Fibroblast of lung (primary cell): Measurements from ENCODE around the gene PDE6G. TPM values are rescaled to one million over a fixed set of nuclear protein-coding genes. Genes with fewer than 3 reads are reported as not detected.

ENCODE experiments used
- DNase-seq, 2 donors: peaks; one replicate each; pipeline versions ENCODE4 v3.0.0 to v3.0.0-alpha.2; 2010; ENCODE audit warnings: low read depth in 2 of 2
- H2AFZ ChIP-seq: 2 replicates; pipeline ENCODE4 v1.5.1; 2012; ENCODE audit warnings: low read length, control low read depth, inconsistent platforms
- H3K27ac ChIP-seq: 2 replicates; pipeline ENCODE4 v1.5.1; 2011; ENCODE audit warnings: low read length, control low read depth; ENCODE audit not compliant: insufficient read depth
- H3K27me3 ChIP-seq: 2 replicates; pipeline ENCODE4 v1.5.1; 2011; ENCODE audit warnings: mild to moderate bottlenecking, low read length; ENCODE audit not compliant: control insufficient read depth, insufficient read depth
- H3K36me3 ChIP-seq: 2 replicates; pipeline ENCODE4 v1.5.1; 2011; ENCODE audit warnings: low read length; ENCODE audit not compliant: control insufficient read depth, insufficient read depth
- H3K4me1 ChIP-seq: 2 replicates; pipeline ENCODE4 v1.5.1; 2011; ENCODE audit warnings: low read length; ENCODE audit not compliant: control insufficient read depth, insufficient read depth; ENCODE audit errors: extremely low read depth
- H3K4me2 ChIP-seq: 2 replicates; pipeline ENCODE4 v1.5.1; 2011; ENCODE audit warnings: low read length, control low read depth; ENCODE audit not compliant: insufficient read depth; ENCODE audit errors: extremely low read depth
- H3K4me3 ChIP-seq, 4 experiments: fragments of 200-600 bp in 1 of 4; sonication (generic) in 1 of 4; replicated peaks in 1 of 4; 2 replicates each; pipeline ENCODE4 v1.5.1; 2011 to 2016; ENCODE audit warnings: low read length in 4 of 4, low read depth in 3 of 4, mild to moderate bottlenecking in 3 of 4, control low read depth in 2 of 4, inconsistent platforms in 1 of 4, mixed read lengths in 1 of 4; ENCODE audit not compliant: insufficient read depth in 1 of 4; ENCODE audit errors: control extremely low read depth in 1 of 4
- H3K79me2 ChIP-seq: 2 replicates; pipeline ENCODE4 v1.5.1; 2012; ENCODE audit warnings: mild to moderate bottlenecking, low read length, inconsistent platforms; ENCODE audit not compliant: control insufficient read depth, insufficient read depth
- H3K9ac ChIP-seq: 2 replicates; pipeline ENCODE4 v1.5.1; 2011; ENCODE audit warnings: mild to moderate bottlenecking, low read length, control low read depth; ENCODE audit not compliant: insufficient read depth
- H3K9me3 ChIP-seq: 2 replicates; pipeline ENCODE4 v1.5.1; 2012; ENCODE audit warnings: low read depth, low read length; ENCODE audit not compliant: control insufficient read depth, insufficient read depth
- H4K20me1 ChIP-seq: 2 replicates; pipeline ENCODE4 v1.5.1; 2011; ENCODE audit warnings: low read length; ENCODE audit not compliant: control insufficient read depth, insufficient read depth; ENCODE audit errors: extremely low read depth
- EZH2 ChIP-seq: IDR thresholded peaks from 2 replicates; pipeline ENCODE4 v1.5.1; 2012; ENCODE audit warnings: low read length, control low read depth, mild to moderate bottlenecking; ENCODE audit errors: missing control alignments
- polyA plus RNA-seq, 2 donors: library from polyadenylated mRNA; depleted of rRNA in 1 of 2; stranded (reverse) in 1 of 2; unstranded in 1 of 2; fragments of >200 nt; gene quantifications; 2 replicates each; pipeline ENCODE4 v1.2.1, GENCODE V29; 2011 to 2012; ENCODE audit warnings: missing spikeins in 1 of 2
- total RNA-seq: library from RNA; depleted of rRNA; stranded (reverse); fragments of >200 nt; gene quantifications from 2 replicates; pipeline ENCODE4 v1.2.1, GENCODE V29; 2014
- TF ChIP-seq, protein P1 (sequence below), 2 donors: IDR thresholded peaks in 1 of 2; conservative IDR thresholded peaks in 1 of 2; 1 replicate in 1 of 2; 2 replicates in 1 of 2; pipeline ENCODE4 v1.5.1; 2011 to 2012; ENCODE audit warnings: low read length in 2 of 2, control low read depth in 1 of 2, inconsistent platforms in 1 of 2, low read depth in 1 of 2, mild to moderate bottlenecking in 1 of 2

Gene PDE6G
- total and polyA plus RNA-seq, 2 donors (not counting 1 experiment from before 2014, with no cell fraction given), result 0.17 to 0.64 TPM

DNA sequence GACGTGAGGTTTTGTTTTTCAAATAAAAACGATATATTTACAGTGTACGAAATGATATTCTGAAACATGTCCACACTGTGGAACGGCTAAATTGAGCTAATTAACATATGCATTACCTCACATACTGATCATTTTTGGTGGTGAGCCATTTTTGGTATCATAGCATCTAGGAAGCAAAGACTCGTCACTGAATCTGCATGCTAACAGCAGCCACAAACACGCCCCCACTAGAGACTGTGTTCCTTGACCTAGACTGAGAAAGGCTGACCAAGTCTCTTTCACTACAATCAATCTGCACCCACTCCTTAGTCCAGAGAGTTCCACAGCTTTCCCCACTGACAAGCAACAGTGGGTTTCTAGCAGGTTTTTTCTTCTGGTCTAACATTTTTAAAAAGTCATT lies 48.9 kb downstream of the PDE6G start:
- no peaks in the 10 kb centered on the region for H3K4me1 ChIP-seq
- no peak overlapping the region for H3K4me2 ChIP-seq
- no peaks in the 10 kb centered on the region for H3K27me3 ChIP-seq
- H3K9me3 ChIP-seq, result no peaks in the 10 kb centered on the region
- H2AFZ ChIP-seq, result no peak overlapping the region
- DNase-seq, result peak in 1 of 2 donors; percentile 86
- H4K20me1 ChIP-seq, result no peaks in the 10 kb centered on the region
- no peak for TF ChIP-seq EZH2
- TF ChIP-seq, protein P1, sequence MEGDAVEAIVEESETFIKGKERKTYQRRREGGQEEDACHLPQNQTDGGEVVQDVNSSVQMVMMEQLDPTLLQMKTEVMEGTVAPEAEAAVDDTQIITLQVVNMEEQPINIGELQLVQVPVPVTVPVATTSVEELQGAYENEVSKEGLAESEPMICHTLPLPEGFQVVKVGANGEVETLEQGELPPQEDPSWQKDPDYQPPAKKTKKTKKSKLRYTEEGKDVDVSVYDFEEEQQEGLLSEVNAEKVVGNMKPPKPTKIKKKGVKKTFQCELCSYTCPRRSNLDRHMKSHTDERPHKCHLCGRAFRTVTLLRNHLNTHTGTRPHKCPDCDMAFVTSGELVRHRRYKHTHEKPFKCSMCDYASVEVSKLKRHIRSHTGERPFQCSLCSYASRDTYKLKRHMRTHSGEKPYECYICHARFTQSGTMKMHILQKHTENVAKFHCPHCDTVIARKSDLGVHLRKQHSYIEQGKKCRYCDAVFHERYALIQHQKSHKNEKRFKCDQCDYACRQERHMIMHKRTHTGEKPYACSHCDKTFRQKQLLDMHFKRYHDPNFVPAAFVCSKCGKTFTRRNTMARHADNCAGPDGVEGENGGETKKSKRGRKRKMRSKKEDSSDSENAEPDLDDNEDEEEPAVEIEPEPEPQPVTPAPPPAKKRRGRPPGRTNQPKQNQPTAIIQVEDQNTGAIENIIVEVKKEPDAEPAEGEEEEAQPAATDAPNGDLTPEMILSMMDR (conservative IDR thresholded peaks at IDR 0.05 in 1 of 2, IDR thresholded peaks at IDR 0.05 in 1 of 2; ENCODE audit: low read depth in 1 of 2, low read length in 2 of 2), result no peak
- H3K27ac ChIP-seq, result no peak overlapping the region
- H3K9ac ChIP-seq, result no peak overlapping the region
- peaks cover 12% of the 10 kb centered on the region for H3K79me2 ChIP-seq
- H3K4me3 ChIP-seq, result no peak overlapping the region
- H3K36me3 ChIP-seq, result peaks cover 18% of the 10 kb centered on the region

DNA sequence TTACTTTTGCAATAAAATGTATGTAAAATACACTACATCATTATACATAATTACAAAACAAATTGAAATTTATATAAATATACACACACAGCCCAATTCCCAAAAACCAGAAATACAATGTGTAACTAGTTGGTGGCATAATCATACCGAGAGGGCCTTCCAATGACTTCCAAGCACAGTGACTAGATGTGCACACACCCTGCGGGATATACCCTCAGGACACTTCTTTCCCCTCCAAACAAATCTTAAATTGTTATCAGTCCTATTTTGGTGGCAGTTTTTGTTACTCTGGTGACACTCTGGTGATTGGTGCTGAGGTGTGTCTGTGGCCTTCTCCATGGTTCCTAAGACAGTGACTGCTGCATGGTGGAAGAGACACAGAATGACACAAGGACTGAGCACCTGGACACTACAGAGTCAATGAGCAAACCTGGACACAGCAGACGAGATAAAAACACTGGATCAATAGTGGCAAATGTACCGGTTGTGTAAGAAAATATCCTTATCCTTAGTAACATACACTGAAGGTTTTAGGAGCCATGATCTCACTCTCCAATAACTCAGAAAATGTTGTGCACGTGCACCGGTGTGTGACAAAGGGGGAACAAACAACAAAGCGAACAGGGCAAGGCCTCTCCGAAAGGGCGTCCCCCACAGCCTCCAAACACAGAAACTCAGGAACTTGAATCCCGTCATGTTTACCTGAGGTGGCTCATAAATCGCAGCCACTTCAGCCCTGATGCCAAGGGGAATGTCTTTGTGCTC lies 52.3 kb downstream of the PDE6G start:
- TF ChIP-seq EZH2, result no peak
- TF ChIP-seq, protein P1 (conservative IDR thresholded peaks at IDR 0.05 in 1 of 2, IDR thresholded peaks at IDR 0.05 in 1 of 2; ENCODE audit: low read depth in 1 of 2, low read length in 2 of 2), result no peak
- Histone ChIP-seq H3K79me2 (peaks cover 14% of the 10 kb centered on the region), H3K9ac (no peak overlapping the region), H4K20me1 (no peaks in the 10 kb centered on the region), H3K36me3 (peaks cover 13% of the 10 kb centered on the region), H3K4me1 (peaks cover 17% of the 10 kb centered on the region), H3K27ac (no peak overlapping the region), H3K4me3 (no peak overlapping the region), H3K4me2 (no peak overlapping the region), H3K27me3 (no peaks in the 10 kb centered on the region), H3K9me3 (no peaks in the 10 kb centered on the region), H2AFZ (no peak overlapping the region)
- DNase-seq, result no peak

- Histone ChIP-seq H3K4me3 (no peak overlapping the region), H3K36me3 (peaks cover 18% of the 10 kb centered on the region), H4K20me1 (no peaks in the 10 kb centered on the region), H2AFZ (no peak overlapping the region), H3K27me3 (no peaks in the 10 kb centered on the region), H3K27ac (no peak overlapping the region), H3K9ac (no peak overlapping the region), H3K4me2 (no peak overlapping the region), H3K4me1 (peaks cover 17% of the 10 kb centered on the region), H3K9me3 (no peaks in the 10 kb centered on the region), H3K79me2 (peaks cover 16% of the 10 kb centered on the region)
- no peak for TF ChIP-seq EZH2
- TF ChIP-seq, protein P1 (conservative IDR thresholded peaks at IDR 0.05 in 1 of 2, IDR thresholded peaks at IDR 0.05 in 1 of 2; ENCODE audit: low read depth in 1 of 2, low read length in 2 of 2), result peak; percentile 76 to 81
- DNase-seq, result peak; percentile 60 to 82
Observed at GRCh38 chr17:81601525-81602120, 54.7 kb downstream of the PDE6G start.
